Sciatic nerve (tissue), 2 donors: ENCODE measurements around the gene CYP1A1. TPM values are rescaled to one million over a fixed set of nuclear protein-coding genes. Genes with fewer than 3 reads are reported as not detected.
"Not testable (repeated sequence)": the region's sequence is repeated elsewhere in the genome, so short reads cannot be mapped to it uniquely, and the experiment has no call there.

ENCODE experiments used
- ATAC-seq: fragments of 200-7000 bp; cut with Tn5 transposase; one replicate; pipeline ENCODE4 v1.9.1; 2020; ENCODE audit warnings: mild to moderate bottlenecking, moderate library complexity
- DNase-seq: peaks from one replicate; pipeline ENCODE4 v3.0.0-alpha.2; 2020; ENCODE audit warnings: low spot score
- intact Hi-C: fragments of 100-400 bp; cut with DNase I; formaldehyde crosslinking; loops from one replicate; pipeline ENCODE4 v1.14.2; 2022
- total RNA-seq: library from RNA; stranded (reverse); fragmentation: NEBNext Ultra II Directional; extraction: Animal tissue kit (Norgen Biotek cat#: 25700); gene quantifications from one replicate; pipeline ENCODE4 v1.2.1, GENCODE V29; 2021
- donor health status: DM: no; HTN: no; CAD: no.
- donor health status: DM: no; HTN: no; CAD: no.

The CYP1A1 gene
- total RNA-seq, 1 donor from 2014 or later = 0.18 TPM

DNA sequence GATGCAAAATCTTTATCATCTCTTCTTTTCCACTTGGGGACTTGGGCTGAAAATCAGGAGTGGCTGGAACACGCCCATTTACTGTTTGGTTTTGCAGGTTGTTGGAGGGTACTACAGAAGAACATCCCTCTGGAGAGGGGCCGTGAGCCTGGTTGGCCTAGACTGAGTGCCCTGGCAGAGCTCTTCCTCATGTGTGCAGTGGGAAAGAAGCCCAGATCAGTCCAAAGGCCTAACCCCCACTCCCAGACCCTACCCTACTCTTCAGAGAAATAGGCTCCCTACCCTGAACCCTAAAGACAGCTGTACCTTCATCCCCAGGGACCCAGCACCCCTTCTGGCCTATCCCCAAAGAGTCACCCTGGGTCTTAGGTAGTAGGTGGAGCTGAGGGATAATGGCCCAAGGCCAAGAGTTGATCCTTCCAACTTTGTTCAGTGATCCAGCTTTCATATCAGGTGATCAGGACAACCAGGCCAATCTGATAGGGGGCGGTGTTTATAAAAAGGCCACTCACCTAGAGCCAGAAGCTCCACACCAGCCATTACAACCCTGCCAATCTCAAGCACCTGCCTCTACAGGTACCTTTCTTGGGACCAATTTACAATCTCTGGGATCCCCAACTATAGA lies 23.1 kb upstream of the CYP1A1 start, which contains the start of gene CYP1A2:
CYP1A2 (plus strand) TSS at position 524 of the 625 bp plus-strand sequence. CDS start 894 bp downstream, outside the sequence.
- intact Hi-C loops = no loop called here
- DNase-seq = no peak
- ATAC-seq = no peak

DNA sequence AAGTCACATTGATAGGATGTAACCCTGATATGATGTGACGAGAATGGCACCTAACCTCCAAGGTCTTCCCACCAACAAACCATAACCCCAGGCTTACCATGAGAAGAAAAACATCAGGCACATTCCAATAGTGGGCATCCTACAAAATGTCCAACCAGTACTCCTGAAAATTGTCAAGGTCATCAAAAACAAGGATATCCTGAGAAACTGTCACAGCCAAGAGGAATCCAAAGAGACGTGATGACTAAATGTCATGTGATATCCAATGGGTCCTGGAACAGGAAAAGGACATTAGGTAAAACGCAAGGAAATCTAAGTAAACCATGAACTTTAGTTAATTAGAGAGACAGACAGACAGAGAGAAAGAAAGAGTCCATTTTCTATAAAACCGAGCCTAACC lies 21.1 kb upstream of the CYP1A1 start:
- intact Hi-C loops = no loop called here
- no peak for DNase-seq
- no peak for ATAC-seq

DNA sequence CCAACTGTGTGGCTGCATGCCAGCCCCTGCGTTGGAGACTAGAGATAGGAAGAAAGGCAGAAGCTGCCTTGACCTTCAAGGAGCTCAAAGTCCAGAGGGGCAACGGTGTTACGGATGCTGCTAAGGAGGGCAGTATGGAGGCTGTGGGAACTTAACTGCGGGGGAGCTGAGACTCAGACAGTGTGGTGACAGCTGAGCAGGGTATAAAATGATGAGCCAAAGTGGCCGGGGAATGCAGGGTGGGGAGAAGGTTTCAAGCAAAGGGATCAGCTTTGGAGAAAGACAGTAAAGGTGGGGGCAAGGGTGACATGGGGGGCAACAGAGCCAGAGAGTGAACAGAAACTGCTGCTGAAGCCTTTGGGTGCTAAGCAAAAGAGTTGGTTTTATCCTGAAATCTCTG lies 17.1 kb upstream of the CYP1A1 start:
- no peak for DNase-seq
- intact Hi-C loops = no loop called here
- ATAC-seq = no peak

GRCh38 chr15:74738239-74738638 lies 12.9 kb upstream of the CYP1A1 start:
- ATAC-seq, DNase-seq, intact Hi-C loops: not testable (repeated sequence)

GRCh38 chr15:74735305-74735704 lies 10.0 kb upstream of the CYP1A1 start:
- intact Hi-C loops = no loop called here
- ATAC-seq (no peak), DNase-seq (no peak)

DNA sequence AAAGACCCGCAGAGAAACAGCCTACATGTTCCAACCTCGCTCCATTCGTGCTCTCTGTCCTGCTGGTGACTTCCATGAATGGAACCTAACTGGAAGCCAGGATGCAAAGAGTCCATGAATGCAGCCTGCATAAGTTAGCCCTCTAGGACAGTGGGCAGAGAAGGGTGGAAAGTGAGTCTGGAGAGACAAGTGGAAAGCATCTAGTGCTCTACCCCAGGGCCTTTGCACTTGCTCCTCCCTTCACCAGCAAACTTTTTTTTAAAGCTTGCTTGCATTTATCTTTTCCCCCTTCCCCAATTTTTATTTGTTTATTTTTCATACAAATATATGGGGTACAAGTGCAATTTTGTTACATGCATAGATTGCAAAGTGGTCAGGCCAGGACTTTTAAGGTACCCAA lies 7.9 kb upstream of the CYP1A1 start:
- ATAC-seq (no peak), DNase-seq (no peak)

DNA sequence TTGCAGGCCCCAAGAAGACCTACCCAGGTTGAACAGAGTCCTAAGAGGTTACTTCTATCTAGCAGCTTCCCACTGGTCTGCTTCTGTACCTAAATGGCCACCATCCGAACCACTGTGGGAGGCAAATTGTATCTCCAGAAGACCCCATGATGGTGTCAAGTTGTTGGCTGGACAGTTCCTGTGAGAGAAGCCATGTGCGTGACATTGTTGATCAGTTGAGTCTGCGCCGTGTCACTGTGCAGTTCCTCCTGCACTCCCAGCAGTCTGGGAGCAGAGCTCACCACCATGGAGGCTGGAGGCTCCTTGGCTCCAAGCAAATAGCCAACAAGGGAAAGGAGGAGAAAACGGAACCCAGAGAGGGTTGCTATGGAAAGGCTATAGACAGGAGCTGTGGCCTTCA lies 7.5 kb upstream of the CYP1A1 start:
- intact Hi-C loops = no loop called here

More for the DNA sequence above, 7.9 kb upstream of the CYP1A1 start:
- intact Hi-C loops = no loop called here

DNA sequence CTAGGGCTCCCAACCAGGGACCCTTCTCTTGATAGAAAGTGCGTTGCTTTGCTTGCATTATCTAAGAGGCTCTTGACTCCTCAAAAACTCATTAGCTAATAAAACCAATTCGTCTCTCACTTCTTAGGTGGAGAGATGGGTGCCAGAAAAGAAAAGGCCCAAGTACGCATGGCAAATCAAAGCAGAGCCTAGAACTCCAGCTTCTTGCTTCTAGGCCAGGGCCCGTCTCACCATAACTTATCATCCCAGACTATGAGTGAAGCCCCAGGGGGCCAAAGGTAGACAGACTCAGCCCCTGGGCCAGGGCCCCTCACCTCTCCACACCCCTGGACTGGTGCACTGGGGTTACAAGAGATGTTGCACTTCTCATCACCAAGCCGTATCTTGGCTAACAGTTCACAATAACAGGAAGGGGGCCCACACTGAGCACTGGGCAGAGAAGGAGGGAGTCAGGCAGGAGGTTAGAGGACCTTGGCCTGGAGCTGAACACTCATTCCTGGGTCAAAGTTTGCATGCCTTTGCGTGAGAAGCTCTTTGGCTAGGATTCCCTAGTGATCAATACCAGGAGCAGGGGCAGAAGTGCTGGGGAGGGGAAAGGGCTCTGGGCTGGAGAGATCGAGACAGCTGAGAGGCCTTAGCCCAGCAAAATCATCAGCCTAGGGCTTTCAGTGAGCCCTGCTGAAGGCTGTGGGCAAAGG lies 5.4 kb upstream of the CYP1A1 start:
- no peak for DNase-seq
- ATAC-seq = no peak
- intact Hi-C loops = no loop called here

More for the DNA sequence above, 7.5 kb upstream of the CYP1A1 start:
- ATAC-seq (no peak), DNase-seq (no peak)

- ATAC-seq, intact Hi-C loops: not testable (repeated sequence)
Observed at GRCh38 chr15:74729372-74729771, 4.0 kb upstream of the CYP1A1 start.

DNA sequence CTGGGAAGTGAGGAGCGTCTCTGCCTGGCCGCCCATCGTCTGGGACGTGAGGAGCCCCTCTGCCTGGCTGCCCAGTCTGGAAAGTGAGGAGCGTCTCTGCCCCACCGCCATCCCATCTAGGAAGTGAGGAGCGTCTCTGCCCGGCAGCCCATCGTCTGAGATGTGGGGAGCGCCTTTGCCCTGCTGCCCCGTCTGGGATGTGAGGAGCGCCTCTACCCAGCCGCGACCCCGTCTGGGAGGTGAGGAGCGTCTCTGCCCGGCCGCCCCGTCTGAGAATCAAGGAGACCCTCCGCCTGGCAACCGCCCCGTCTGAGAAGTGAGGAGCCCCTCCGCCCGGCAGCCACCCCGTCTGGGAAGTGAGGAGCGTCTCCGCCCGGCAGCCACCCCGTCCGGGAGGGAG lies 3.4 kb upstream of the CYP1A1 start:
- ATAC-seq, intact Hi-C loops, DNase-seq: not testable (repeated sequence)

More at GRCh38 chr15:74729372-74729771, 4.0 kb upstream of the CYP1A1 start:
- not testable (repeated sequence) for DNase-seq

DNA sequence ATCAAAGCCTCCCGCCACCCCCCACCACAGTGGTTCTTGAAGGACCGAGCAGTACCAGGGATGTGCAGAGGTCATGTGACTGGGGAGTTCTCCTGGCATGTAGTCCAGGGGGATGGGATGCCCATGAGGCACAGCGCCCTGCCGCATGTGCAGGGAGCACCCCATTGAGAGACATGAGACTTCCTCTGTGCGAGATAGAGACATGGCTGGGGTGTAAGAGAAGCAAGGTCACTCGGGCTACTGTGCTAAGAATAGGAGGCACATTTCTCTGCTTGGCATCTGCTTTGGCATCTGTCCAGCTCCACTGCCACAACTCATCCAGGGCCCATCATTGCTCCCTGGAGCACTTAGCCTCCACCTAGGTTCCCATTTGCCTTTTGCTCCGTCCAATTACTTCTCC lies 2.4 kb upstream of the CYP1A1 start:
- intact Hi-C loops = no loop called here
- DNase-seq (no peak), ATAC-seq (no peak)

- ATAC-seq (no peak), DNase-seq (no peak)
- intact Hi-C loops = no loop called here
Observed at GRCh38 chr15:74726774-74727164, 1.4 kb upstream of the CYP1A1 start.

DNA sequence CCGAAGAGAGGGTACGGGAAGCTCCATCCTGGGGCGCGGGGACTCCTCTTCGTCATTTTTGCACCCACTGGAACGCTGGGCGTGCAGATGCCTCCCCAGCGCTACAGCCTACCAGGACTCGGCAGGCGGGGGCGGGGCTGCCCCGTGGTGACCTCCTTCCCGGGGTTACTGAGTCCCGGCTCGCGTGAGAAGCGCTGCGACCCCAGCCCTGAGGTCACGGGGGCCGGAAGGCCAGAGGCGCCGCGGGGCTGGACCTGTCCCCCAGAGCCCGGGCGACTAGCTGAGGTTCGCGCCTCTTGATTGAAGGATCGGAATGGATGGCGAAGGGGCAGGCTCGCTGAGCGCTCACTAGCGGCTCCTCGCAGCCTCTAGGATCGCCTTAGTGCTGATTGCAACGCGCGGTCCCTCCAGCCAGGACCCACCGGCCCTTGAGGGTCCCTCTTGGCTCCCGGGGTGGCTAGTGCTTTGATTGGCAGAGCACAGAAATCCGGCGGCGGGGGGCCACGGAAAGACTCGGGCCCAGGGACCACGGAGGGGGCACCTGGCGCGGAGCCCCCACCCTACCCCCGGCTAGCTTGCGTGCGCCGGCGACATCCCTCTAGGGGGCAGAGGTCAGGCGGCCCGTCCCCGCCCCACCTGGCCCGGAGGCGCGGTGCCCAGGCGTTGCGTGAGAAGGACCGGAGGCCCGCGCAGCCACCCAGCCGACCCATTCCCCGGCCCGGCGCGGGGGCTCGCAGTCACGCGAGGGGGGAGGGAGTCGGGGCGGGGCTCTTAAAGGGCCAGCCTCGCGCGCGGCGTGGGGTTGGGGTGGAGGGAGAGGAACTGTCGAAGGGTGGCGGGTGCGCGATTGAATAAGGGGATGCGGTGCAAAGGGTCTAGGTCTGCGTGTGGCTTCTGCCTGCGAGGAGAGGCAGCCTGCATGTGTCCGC lies 781 bp upstream of the CYP1A1 start:
- intact Hi-C loops = no loop called here
- peak; percentile 59 for DNase-seq

GRCh38 chr15:74724570-74725224 lies 631 bp downstream of the CYP1A1 start:
- no peak for ATAC-seq
- intact Hi-C loops = no loop called here
- DNase-seq = no peak

More for the DNA sequence above, 781 bp upstream of the CYP1A1 start:
- ATAC-seq = peak; percentile 63

GRCh38 chr15:74723754-74724334 lies 1.5 kb downstream of the CYP1A1 start:
- peak; percentile 78 for ATAC-seq
- intact Hi-C loops = no loop called here
- DNase-seq = no peak

DNA sequence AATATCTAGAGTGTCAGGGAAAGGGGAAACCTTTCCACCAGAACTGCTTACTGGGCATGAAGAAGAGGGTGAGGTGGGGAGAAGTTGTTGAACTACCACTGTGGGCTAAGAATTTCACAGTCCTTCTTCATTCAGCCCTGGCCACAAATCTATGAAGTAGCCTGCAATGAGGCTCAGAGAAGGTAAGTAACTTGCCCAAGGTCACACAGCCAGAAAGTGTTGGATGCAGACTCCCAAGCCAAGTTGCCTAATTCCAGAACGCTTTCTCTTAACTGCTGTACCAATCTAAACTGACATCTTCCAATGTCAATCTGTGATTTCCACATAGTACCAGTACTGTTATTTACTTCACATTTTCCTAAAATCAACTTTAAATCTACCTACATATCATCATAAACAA lies 2.1 kb downstream of the CYP1A1 start:
- ATAC-seq (no peak), DNase-seq (no peak)
- intact Hi-C loops = no loop called here

- ATAC-seq (no peak), DNase-seq (no peak)
- intact Hi-C loops = no loop called here
Observed at GRCh38 chr15:74722591-74722990, 2.7 kb downstream of the CYP1A1 start.

DNA sequence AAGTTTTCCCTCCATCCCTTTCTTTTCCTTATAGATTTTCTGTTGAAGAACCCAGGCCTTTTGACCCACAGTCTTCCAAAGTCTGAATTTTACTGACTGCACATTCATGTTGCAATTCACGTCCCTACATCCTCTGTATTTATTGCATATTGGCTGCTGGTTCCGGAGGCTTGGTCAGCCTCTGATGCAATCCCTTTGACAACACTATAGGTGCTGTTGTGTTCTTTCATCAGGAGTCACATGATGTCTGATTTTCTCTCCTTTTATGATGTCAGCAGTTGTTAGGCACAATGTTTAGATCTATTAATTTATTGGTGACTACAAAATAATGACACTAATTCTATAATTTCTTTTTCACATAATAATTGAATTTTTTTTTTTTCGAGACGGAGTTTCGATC lies 8.7 kb downstream of the CYP1A1 start:
- ATAC-seq = no peak
- DNase-seq = no peak
- intact Hi-C loops = no loop called here

DNA sequence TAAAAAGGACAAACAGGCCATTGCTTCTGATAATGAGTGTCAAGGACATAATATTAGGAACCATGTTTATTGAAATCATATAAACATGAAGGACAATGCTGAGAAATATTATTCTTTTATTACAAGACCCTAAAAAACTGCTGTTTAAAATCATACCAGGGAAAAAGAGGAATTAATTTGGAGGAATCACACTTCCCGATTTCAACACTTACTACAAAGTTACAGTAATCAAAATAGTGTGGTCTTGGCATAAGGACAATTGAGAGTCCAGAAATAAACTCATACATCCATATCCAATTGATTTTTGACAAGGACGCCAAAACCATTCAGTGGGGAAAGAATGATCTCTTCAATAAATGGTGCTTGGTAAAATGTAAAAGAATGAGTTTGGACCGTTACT lies 13.0 kb downstream of the CYP1A1 start:
- no peak for ATAC-seq
- intact Hi-C loops = no loop called here
- DNase-seq = no peak
